K562 (cell line): ENCODE results near the gene GNA15. TPM values are rescaled to one million over a fixed set of nuclear protein-coding genes. Genes with fewer than 3 reads are reported as not detected.

ENCODE experiments used
- ATAC-seq: fragments of 200-7000 bp; cut with Tn5 transposase; 3 replicates; pipeline ENCODE4 v1.9.1; 2020; ENCODE audit warnings: moderate library complexity
- BruUV-seq: library from RNA; stranded (reverse); fragments of 400-500 nt; replicated peaks from 2 replicates; lab custom pipeline; 2021; lab: Mats Ljungman, UMichigan
- CTCF ChIA-PET: fragments of 300-600 bp; formaldehyde crosslinking; extraction: SDS; loops from one replicate; lab custom pipeline; 2021; ENCODE audit warnings: low intra/inter-chr PET ratio; lab: Yijun Ruan, JAX
- POLR2A ChIA-PET: fragments of 300-600, 350-650 bp; sonication (Branson Sonifier 250); formaldehyde crosslinking; extraction: SDS; loops from one replicate; lab custom pipeline; 2021; ENCODE audit warnings: antibody characterized with exemption, inconsistent platforms; lab: Yijun Ruan, JAX
- DNase-seq, 4 experiments: peaks; one replicate each; pipeline versions ENCODE4 v3.0.0 to v3.0.0-alpha.2; 2011 to 2018; ENCODE audit warnings: low spot score in 3 of 4, mixed read lengths in 3 of 4; ENCODE audit errors: extremely low read depth in 1 of 4
- FAIRE-seq: peaks from 2 replicates; lab custom pipeline; 2011; peaks lifted over from hg19 to GRCh38; lab: Jason Lieb, UNC
- H2AFZ ChIP-seq: 2 replicates; pipeline ENCODE4 v1.6.0; 2011; ENCODE audit warnings: low read depth, low read length, control low read depth, inconsistent platforms
- H3K27ac ChIP-seq: fragments of 200-600 bp; 3 replicates; pipeline ENCODE4 v1.8.0; 2011; ENCODE audit warnings: low read depth, mild to moderate bottlenecking, control low read depth, inconsistent platforms, low read length, moderate library complexity, mixed read lengths; ENCODE audit errors: extremely low read depth
- H3K27me3 ChIP-seq, 2 experiments: fragments of 300-600 bp in 1 of 2; 2 replicates in 1 of 2; 3 replicates in 1 of 2; pipeline versions ENCODE4 v1.6.0 to v1.8.0; 2011; ENCODE audit warnings: inconsistent platforms in 2 of 2, low read length in 2 of 2, mild to moderate bottlenecking in 1 of 2, mixed read lengths in 1 of 2, moderate library complexity in 1 of 2; ENCODE audit not compliant: control insufficient read depth in 2 of 2, insufficient read depth in 2 of 2
- H3K36me3 ChIP-seq: fragments of 300-600 bp; 3 replicates; pipeline ENCODE4 v1.8.0; 2011; ENCODE audit warnings: mild to moderate bottlenecking, low read length, inconsistent platforms; ENCODE audit not compliant: control insufficient read depth, insufficient read depth
- H3K4me1 ChIP-seq, 2 experiments: fragments of 200-600 bp in 1 of 2; replicated peaks in 1 of 2; 2 replicates in 1 of 2; 3 replicates in 1 of 2; pipeline versions ENCODE4 v1.5.1 to v1.8.0; 2011; ENCODE audit warnings: inconsistent platforms in 2 of 2, low read length in 2 of 2, mild to moderate bottlenecking in 1 of 2, mixed read lengths in 1 of 2, moderate library complexity in 1 of 2; ENCODE audit not compliant: control insufficient read depth in 2 of 2, insufficient read depth in 2 of 2
- H3K4me2 ChIP-seq: 2 replicates; pipeline ENCODE4 v1.6.1; 2011; ENCODE audit warnings: low read length, control low read depth, inconsistent platforms, mixed read lengths; ENCODE audit not compliant: insufficient read depth
- H3K4me3 ChIP-seq: fragments of 200-600 bp; sonication (generic), shearing (Covaris generic); 2 replicates; pipeline ENCODE4 v1.5.1; 2016; ENCODE audit warnings: control low read depth, inconsistent platforms
- H3K79me2 ChIP-seq: fragments of 200-600 bp; 3 replicates; pipeline ENCODE4 v1.8.0; 2011; ENCODE audit warnings: low read length, inconsistent platforms; ENCODE audit not compliant: control insufficient read depth, insufficient read depth
- H3K9ac ChIP-seq, 2 experiments: 2 replicates each; pipeline versions ENCODE4 v1.6.0 to v1.6.1; 2011; ENCODE audit warnings: low read depth in 2 of 2, low read length in 2 of 2, control low read depth in 1 of 2, inconsistent platforms in 1 of 2, mild to moderate bottlenecking in 1 of 2, mixed read lengths in 1 of 2; ENCODE audit not compliant: insufficient read depth in 1 of 2
- H3K9me1 ChIP-seq: one replicate; pipeline ENCODE4 v1.6.0; 2011; ENCODE audit warnings: inconsistent platforms, mild to moderate bottlenecking, low read length, moderate library complexity; ENCODE audit not compliant: control insufficient read depth, insufficient read depth
- H3K9me3 ChIP-seq: replicated peaks from 2 replicates; pipeline ENCODE4 v1.5.1; 2011; ENCODE audit warnings: low read depth, low read length, inconsistent platforms; ENCODE audit not compliant: control insufficient read depth, insufficient read depth
- H4K20me1 ChIP-seq: replicated peaks from 2 replicates; pipeline ENCODE4 v1.6.1; 2011; ENCODE audit warnings: low read length, inconsistent platforms, mixed read lengths; ENCODE audit not compliant: control insufficient read depth, insufficient read depth
- BCLAF1 ChIP-seq, 2 experiments: fragments of 450-650 bp in 1 of 2; IDR thresholded peaks; 2 replicates each; pipeline ENCODE4 v1.6.1; 2011 to 2017; ENCODE audit warnings: low read depth in 2 of 2, antibody characterized with exemption in 1 of 2, borderline replicate concordance in 1 of 2, low read length in 1 of 2, mild to moderate bottlenecking in 1 of 2, mixed read lengths in 1 of 2; ENCODE audit not compliant: control insufficient read depth in 1 of 2
- CBX3 ChIP-seq, 2 experiments: IDR thresholded peaks; 1 replicate in 1 of 2; 2 replicates in 1 of 2; pipeline ENCODE4 v1.6.1; 2012; ENCODE audit warnings: inconsistent platforms in 2 of 2, low read length in 2 of 2, borderline replicate concordance in 1 of 2, control low read depth in 1 of 2
- CBX8 ChIP-seq: fragments of 200-600 bp; sonication (generic); IDR thresholded peaks from 2 replicates; pipeline ENCODE4 v1.6.1; 2012; ENCODE audit warnings: borderline replicate concordance, mixed run types, low read depth, mild to moderate bottlenecking, moderate library complexity, mixed read lengths, low read length, control low read depth, inconsistent platforms; ENCODE audit not compliant: poor library complexity, severe bottlenecking; ENCODE audit errors: extremely low read depth
- FOXA1 ChIP-seq: fragments of 450-650 bp; IDR thresholded peaks from 2 replicates; pipeline ENCODE4 v1.6.1; 2016; ENCODE audit warnings: mild to moderate bottlenecking, borderline replicate concordance
- MCM7 ChIP-seq, 2 experiments: fragments of 450-650 bp; IDR thresholded peaks; 2 replicates each; pipeline ENCODE4 v1.6.1; 2016 to 2018
- MEF2D ChIP-seq: conservative IDR thresholded peaks from 2 replicates; pipeline ENCODE4 v1.6.1; 2016; ENCODE audit warnings: low read depth, missing genetic modification characterization, missing compliant biosample characterization
- MTA2 ChIP-seq: fragments of 450-650 bp; IDR thresholded peaks from 2 replicates; pipeline ENCODE4 v1.6.1; 2016; ENCODE audit warnings: low read depth
- PHF20 ChIP-seq: fragments of 450-650 bp; IDR thresholded peaks from 2 replicates; pipeline ENCODE4 v1.6.1; 2018; ENCODE audit not compliant: partially characterized antibody
- ZNF197 ChIP-seq: fragments of 200-800 bp; sonication (Bioruptor generic); IDR thresholded peaks from 2 replicates; pipeline ENCODE4 v1.6.1; 2016; ENCODE audit warnings: low read depth, missing genetic modification characterization, missing compliant biosample characterization
- ZSCAN32 ChIP-seq: fragments of 450-650 bp; formaldehyde crosslinking; IDR thresholded peaks from 2 replicates; pipeline ENCODE4 v1.4.0; 2020; ENCODE audit warnings: mild to moderate bottlenecking, moderate library complexity
- WGBS: fragments of 100-300 bp; shearing (Covaris generic); methylation state at CpG from one replicate; pipeline ENCODE4 v1.1.6; 2016; ENCODE audit warnings: low coverage, mixed read lengths; ENCODE audit not compliant: insufficient coverage; ENCODE audit errors: missing lambda C conversion rate; 5-methylcytosine and 5-hydroxymethylcytosine counted together
- in situ Hi-C: fragments of 300-500 bp; cut with MboI; formaldehyde crosslinking; loops from 4 replicates; pipeline ENCODE4 v1.15.0; 2018; ENCODE audit warnings: inconsistent platforms, mixed read lengths
- intact Hi-C: fragments of 100-400 bp; cut with micrococcal nuclease; formaldehyde crosslinking; loops from 2 replicates; pipeline ENCODE4 v1.14.2; 2022
- polyA plus RNA-seq, 8 experiments: library from polyadenylated mRNA; depleted of rRNA in 4 of 8; stranded (reverse) in 5 of 8; unstranded in 3 of 8; fragments of >200 nt; fragmentation: Nextera tagmentation in 2 of 8; fragmentation: Illumina TruSeq in 1 of 8; extraction: Ambion mirVana in 2 of 8; extraction: Trizol in 1 of 8; gene quantifications; 2 replicates each; pipeline versions ENCODE4 v1.2.1 to v1.2.3, GENCODE V29; 2011 to 2014; ENCODE audit warnings: inconsistent platforms in 1 of 8, missing spikeins in 1 of 8
- total RNA-seq, 7 experiments: library from RNA; depleted of rRNA in 6 of 7; stranded (reverse); fragments of >200 nt in 6 of 7; fragmentation: Illumina TruSeq in 2 of 7; extraction: Trizol in 2 of 7; gene quantifications; 2 replicates each; pipeline versions ENCODE4 v1.2.1 to v1.2.3, GENCODE V29; 2011 to 2021; ENCODE audit warnings: low replicate concordance in 1 of 7
- TF ChIP-seq, protein P1 (sequence below): fragments of 450-650 bp; IDR thresholded peaks from 2 replicates; pipeline ENCODE4 v1.6.1; 2016; ENCODE audit warnings: missing biosample characterization, missing genetic modification characterization

GNA15 gene
- total and polyA plus RNA-seq, 9 of the 15 experiments (the other 6 are each of a cell fraction or from before 2014, with no cell fraction given) = 0.03 to 0.24 (median 0.11) TPM; not detected in 1

DNA sequence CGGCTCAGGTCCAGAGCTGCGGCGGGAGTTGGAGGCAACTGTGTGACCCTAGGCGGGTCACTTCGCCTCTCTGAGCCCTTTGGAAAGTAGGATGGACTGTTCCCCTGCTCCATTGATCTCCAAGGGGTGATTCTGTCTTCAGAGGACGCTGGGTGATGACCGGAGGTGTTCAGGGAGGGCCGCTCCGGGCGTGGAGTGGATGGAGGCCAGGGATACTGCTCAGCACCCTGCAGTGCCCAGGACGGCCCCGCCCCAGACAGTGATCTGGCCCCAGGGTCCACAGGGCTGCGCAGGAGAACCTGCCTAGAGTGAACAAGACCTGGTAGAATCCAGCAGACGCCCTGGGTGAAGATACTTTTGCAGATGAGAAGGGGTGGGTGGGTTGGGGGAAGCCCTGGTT, 56.9 kb downstream of the GNA15 start:
- Histone ChIP-seq H3K4me2 (no peak overlapping the region), H3K27ac (no peak overlapping the region), H3K9me3 (no peaks in the 10 kb centered on the region), H4K20me1 (peaks cover 25% of the 10 kb centered on the region; the same call in 1 of the 2 replicates), H2AFZ (no peak overlapping the region), H3K4me1 (peaks cover 14 to 90% of the 10 kb centered on the region in 2 experiments), H3K9me1 (no peaks in the 10 kb centered on the region), H3K9ac (peak overlapping the region in 1 of 2 experiments; percentile 74; a peak in 1 of 4 replicates), H3K27me3 (no peaks in the 10 kb centered on the region), H3K36me3 (peaks cover 80% of the 10 kb centered on the region; the same call in 2 of the 3 replicates), H3K79me2 (peaks cover 73% of the 10 kb centered on the region), H3K4me3 (no peak overlapping the region)
- TF ChIP-seq, protein P1, sequence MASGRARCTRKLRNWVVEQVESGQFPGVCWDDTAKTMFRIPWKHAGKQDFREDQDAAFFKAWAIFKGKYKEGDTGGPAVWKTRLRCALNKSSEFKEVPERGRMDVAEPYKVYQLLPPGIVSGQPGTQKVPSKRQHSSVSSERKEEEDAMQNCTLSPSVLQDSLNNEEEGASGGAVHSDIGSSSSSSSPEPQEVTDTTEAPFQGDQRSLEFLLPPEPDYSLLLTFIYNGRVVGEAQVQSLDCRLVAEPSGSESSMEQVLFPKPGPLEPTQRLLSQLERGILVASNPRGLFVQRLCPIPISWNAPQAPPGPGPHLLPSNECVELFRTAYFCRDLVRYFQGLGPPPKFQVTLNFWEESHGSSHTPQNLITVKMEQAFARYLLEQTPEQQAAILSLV (tag) = no peak
- TF ChIP-seq CBX8 = no peak
- no peak for TF ChIP-seq BCLAF1 (IDR thresholded peaks at IDR 0.05; ENCODE audit: borderline replicate concordance in 1 of 2, control insufficient read depth in 1 of 2, low read depth in 2 of 2, low read length in 1 of 2)
- no peak for TF ChIP-seq PHF20
- TF ChIP-seq MEF2D (tag) = no peak
- TF ChIP-seq FOXA1 = no peak
- TF ChIP-seq ZNF197 (CRISPR knock-in tag) = no peak
- TF ChIP-seq ZSCAN32 (CRISPR knock-in tag) = no peak
- TF ChIP-seq MTA2 = no peak
- TF ChIP-seq MCM7 (IDR thresholded peaks at IDR 0.05) = no peak
- no peak for TF ChIP-seq CBX3 (IDR thresholded peaks at IDR 0.05; ENCODE audit: borderline replicate concordance in 1 of 2, low read length in 2 of 2)
- ChIA-PET POLR2A (interaction anchor here (1.2 kb wide), 1 partner anchor 11 kb away, joined by 4 read pairs; no protein-coding TSS in a partner anchor), CTCF (no interaction called here)
- no TSS peak for BruUV-seq
- ATAC-seq = no peak
- DNase-seq = no peak
- intact Hi-C loops (no loop called here), in situ Hi-C loops (no loop called here)
- no peak for FAIRE-seq
- 87% methylated on average over 14 of the region's 14 CpGs for WGBS
